ENCODE measurements around the gene XYLT1. TPM values are rescaled to one million over a fixed set of nuclear protein-coding genes. Genes with fewer than 3 reads are reported as not detected.
A peak's percentile ranks its signal among the peaks of the same experiment; 100 is the strongest.

XYLT1 gene
- total RNA-seq, 2 experiments from 2014 or later = 46.6 to 50.1 TPM

GRCh38 chr16:17448640-17449638 is 21.8 kb downstream of the XYLT1 start:
- Mint-ChIP-seq H3K9me3 (peaks cover under 1% of the 10 kb centered on the region), H3K27ac (peak overlapping the region; percentile 97), H3K27me3 (no peaks in the 10 kb centered on the region), H3K36me3 (ENCODE audit: low read depth) (peaks cover 62% of the 10 kb centered on the region), H3K4me1 (peaks cover 63% of the 10 kb centered on the region), H3K4me3 (peak overlapping the region; percentile 51)
- ChIA-PET POLR2A (no interaction called here), CTCF (interaction anchor here (0.7 kb wide), 1 partner anchor 9 kb away, joined by 4 read pairs; no protein-coding TSS in a partner anchor)
- DNase-seq = peak; percentile 68

- CTCF ChIA-PET = interaction anchor here (1.0 kb wide), 1 partner anchor 81 kb away, joined by 4 read pairs; no protein-coding TSS in a partner anchor
- no peak for DNase-seq
- peaks cover 67% of the 10 kb centered on the region for H3K36me3 Mint-ChIP-seq (ENCODE audit: low read depth)
- no peaks in the 10 kb centered on the region for H3K27me3 Mint-ChIP-seq
- peak overlapping the region; percentile 61 for H3K27ac Mint-ChIP-seq
- peaks cover 51% of the 10 kb centered on the region for H3K4me1 Mint-ChIP-seq
- peaks cover 2% of the 10 kb centered on the region for H3K9me3 Mint-ChIP-seq
- no peak overlapping the region for H3K4me3 Mint-ChIP-seq
- POLR2A ChIA-PET = no interaction called here
Measured at GRCh38 chr16:17447101-17447569, 23.6 kb downstream of the XYLT1 start.

- H3K4me1 Mint-ChIP-seq = peaks cover 51% of the 10 kb centered on the region
- no peak overlapping the region for H3K27ac Mint-ChIP-seq
Measured at GRCh38 chr16:17446661-17447060, 24.1 kb downstream of the XYLT1 start.

GRCh38 chr16:17445421-17445820 is 25.3 kb downstream of the XYLT1 start:
- no peak overlapping the region for H3K4me3 Mint-ChIP-seq
- H3K27ac Mint-ChIP-seq = peak overlapping the region; percentile 73
- CTCF ChIA-PET = interaction anchor here (0.9 to 1.2 kb wide), 3 partner anchors 10 to 76 kb away, joined by 3 read pairs; no protein-coding TSS in a partner anchor
- no peak for DNase-seq
- peaks cover 68% of the 10 kb centered on the region for H3K36me3 Mint-ChIP-seq (ENCODE audit: low read depth)
- peaks cover 47% of the 10 kb centered on the region for H3K4me1 Mint-ChIP-seq
- POLR2A ChIA-PET = no interaction called here
- peaks cover 4% of the 10 kb centered on the region for H3K9me3 Mint-ChIP-seq
- no peaks in the 10 kb centered on the region for H3K27me3 Mint-ChIP-seq

More at GRCh38 chr16:17446661-17447060, 24.1 kb downstream of the XYLT1 start:
- no peak for DNase-seq
- CTCF ChIA-PET = interaction anchor here (1.1 kb wide), 1 partner anchor 21 kb away, joined by 3 read pairs; no protein-coding TSS in a partner anchor
- Mint-ChIP-seq H3K27me3 (no peaks in the 10 kb centered on the region), H3K4me3 (no peak overlapping the region), H3K9me3 (peaks cover 2% of the 10 kb centered on the region), H3K36me3 (ENCODE audit: low read depth) (peaks cover 69% of the 10 kb centered on the region)
- POLR2A ChIA-PET = no interaction called here

GRCh38 chr16:17444658-17445057 is 26.1 kb downstream of the XYLT1 start:
- CTCF ChIA-PET = interaction anchor here (0.6 to 1.3 kb wide), 4 partner anchors 24 to 75 kb away, joined by 3 read pairs; no protein-coding TSS in a partner anchor
- no peak overlapping the region for H3K27ac Mint-ChIP-seq
- H3K9me3 Mint-ChIP-seq = peaks cover 10% of the 10 kb centered on the region
- no peak for DNase-seq
- peaks cover 48% of the 10 kb centered on the region for H3K4me1 Mint-ChIP-seq
- peaks cover 70% of the 10 kb centered on the region for H3K36me3 Mint-ChIP-seq (ENCODE audit: low read depth)
- POLR2A ChIA-PET = no interaction called here
- H3K4me3 Mint-ChIP-seq = no peak overlapping the region
- H3K27me3 Mint-ChIP-seq = no peaks in the 10 kb centered on the region

- Mint-ChIP-seq H3K9me3 (peaks cover 10% of the 10 kb centered on the region), H3K4me1 (peaks cover 56% of the 10 kb centered on the region), H3K36me3 (ENCODE audit: low read depth) (peaks cover 89% of the 10 kb centered on the region), H3K4me3 (no peak overlapping the region), H3K27ac (peak overlapping the region; percentile 83), H3K27me3 (no peaks in the 10 kb centered on the region)
- DNase-seq = no peak
- ChIA-PET POLR2A (no interaction called here), CTCF (no interaction called here)
Measured at GRCh38 chr16:17440131-17440530, 30.6 kb downstream of the XYLT1 start.

GRCh38 chr16:17439580-17439979 is 31.2 kb downstream of the XYLT1 start:
- no peaks in the 10 kb centered on the region for H3K27me3 Mint-ChIP-seq
- no peak for DNase-seq
- peaks cover 10% of the 10 kb centered on the region for H3K9me3 Mint-ChIP-seq
- H3K36me3 Mint-ChIP-seq (ENCODE audit: low read depth) = peaks cover 85% of the 10 kb centered on the region
- ChIA-PET CTCF (no interaction called here), POLR2A (no interaction called here)
- H3K4me1 Mint-ChIP-seq = peaks cover 56% of the 10 kb centered on the region
- peak overlapping the region; percentile 83 for H3K27ac Mint-ChIP-seq
- H3K4me3 Mint-ChIP-seq = peak overlapping the region; percentile 31

- H3K27me3 Mint-ChIP-seq = no peaks in the 10 kb centered on the region
- no peak for DNase-seq
- ChIA-PET POLR2A (no interaction called here), CTCF (interaction anchor here (0.8 kb wide), 1 partner anchor 21 kb away, joined by 3 read pairs; no protein-coding TSS in a partner anchor)
- no peak overlapping the region for H3K4me3 Mint-ChIP-seq
- no peak overlapping the region for H3K27ac Mint-ChIP-seq
- H3K9me3 Mint-ChIP-seq = peaks cover 7% of the 10 kb centered on the region
- peaks cover 86% of the 10 kb centered on the region for H3K36me3 Mint-ChIP-seq (ENCODE audit: low read depth)
- peaks cover 56% of the 10 kb centered on the region for H3K4me1 Mint-ChIP-seq
Measured at GRCh38 chr16:17437981-17438380, 32.8 kb downstream of the XYLT1 start.

- ChIA-PET POLR2A (no interaction called here), CTCF (interaction anchor here (0.8 to 1.2 kb wide), 4 partner anchors 21 to 65 kb away, joined by 3 to 4 read pairs (median 3); no protein-coding TSS in a partner anchor)
- H3K27ac Mint-ChIP-seq = peak overlapping the region; percentile 52
- no peak overlapping the region for H3K4me3 Mint-ChIP-seq
- peaks cover 7% of the 10 kb centered on the region for H3K9me3 Mint-ChIP-seq
- DNase-seq = no peak
- no peaks in the 10 kb centered on the region for H3K27me3 Mint-ChIP-seq
- H3K4me1 Mint-ChIP-seq = peaks cover 59% of the 10 kb centered on the region
- peaks cover 82% of the 10 kb centered on the region for H3K36me3 Mint-ChIP-seq (ENCODE audit: low read depth)
Measured at GRCh38 chr16:17437127-17437720, 33.5 kb downstream of the XYLT1 start.

GRCh38 chr16:17435318-17435717 is 35.4 kb downstream of the XYLT1 start:
- Mint-ChIP-seq H3K27me3 (no peaks in the 10 kb centered on the region), H3K36me3 (ENCODE audit: low read depth) (peaks cover 80% of the 10 kb centered on the region), H3K4me3 (no peak overlapping the region), H3K27ac (peak overlapping the region; percentile 58), H3K4me1 (peaks cover 46% of the 10 kb centered on the region), H3K9me3 (peaks cover 5% of the 10 kb centered on the region)
- POLR2A ChIA-PET = no interaction called here
- no peak for DNase-seq
- CTCF ChIA-PET = interaction anchor here (1.0 to 1.1 kb wide), 2 partner anchors 10 to 17 kb away, joined by 3 to 4 read pairs; no protein-coding TSS in a partner anchor

- CTCF ChIA-PET = interaction anchor here (0.8 to 1.1 kb wide), 4 partner anchors 9 to 161 kb away, joined by 3 to 5 read pairs (median 4); no protein-coding TSS in a partner anchor
- no peaks in the 10 kb centered on the region for H3K9me3 Mint-ChIP-seq
- H3K27me3 Mint-ChIP-seq = no peaks in the 10 kb centered on the region
- DNase-seq = no peak
- H3K36me3 Mint-ChIP-seq (ENCODE audit: low read depth) = peaks cover 74% of the 10 kb centered on the region
- POLR2A ChIA-PET = interaction anchor here (0.6 kb wide), 1 partner anchor 1405 kb away, joined by 6 read pairs; no protein-coding TSS in a partner anchor
- no peak overlapping the region for H3K4me3 Mint-ChIP-seq
- no peak overlapping the region for H3K27ac Mint-ChIP-seq
- peaks cover 31% of the 10 kb centered on the region for H3K4me1 Mint-ChIP-seq
Measured at GRCh38 chr16:17433577-17434451, 36.9 kb downstream of the XYLT1 start.

Measured in activated CD4-positive, alpha-beta T cell treated with anti-CD3 and anti-CD28 coated beads, Interleukin-2, amount 10 ng/mL, durations not matched to agents 7 days and 5 days (primary cell).